HepG2 (cell line): ENCODE data around the gene KRTAP5-4. TPM values are rescaled to one million over a fixed set of nuclear protein-coding genes. Genes with fewer than 3 reads are reported as not detected.
A peak's percentile ranks its signal among the peaks of the same experiment; 100 is the strongest.

Source experiments
- AHDC1 ChIP-seq: sonication (generic); formaldehyde crosslinking; IDR thresholded peaks from 2 replicates; pipeline ENCODE4 v1.5.1; 2020; ENCODE audit warnings: mild to moderate bottlenecking, missing genetic modification reagents, borderline replicate concordance
- DDIT3 ChIP-seq: sonication (generic); formaldehyde crosslinking; IDR thresholded peaks from 2 replicates; pipeline ENCODE4 v1.4.0; 2020; ENCODE audit warnings: mild to moderate bottlenecking, missing genetic modification reagents
- GLI4 ChIP-seq: sonication (generic); formaldehyde crosslinking; IDR thresholded peaks from 2 replicates; pipeline ENCODE4 v1.5.1; 2020; ENCODE audit warnings: missing genetic modification reagents, mild to moderate bottlenecking, moderate library complexity, borderline replicate concordance
- IKZF5 ChIP-seq: IDR thresholded peaks from 2 replicates; pipeline ENCODE4 v1.6.1; 2018; ENCODE audit warnings: missing genetic modification reagents, mild to moderate bottlenecking, missing compliant biosample characterization
- PAF1 ChIP-seq: IDR thresholded peaks from 2 replicates; pipeline ENCODE4 v1.6.1; 2016; ENCODE audit warnings: missing genetic modification reagents, missing compliant biosample characterization
- POLR2AphosphoS5 ChIP-seq: IDR thresholded peaks from 2 replicates; pipeline ENCODE4 v1.6.1; 2012; ENCODE audit warnings: low read depth, low read length
- PRDM15 ChIP-seq: sonication (generic); formaldehyde crosslinking; IDR thresholded peaks from 2 replicates; pipeline ENCODE4 v1.4.0; 2020; ENCODE audit warnings: missing genetic modification reagents
- REL ChIP-seq: sonication (generic); formaldehyde crosslinking; conservative IDR thresholded peaks from 2 replicates; pipeline ENCODE4 v1.8.0; 2022; ENCODE audit warnings: mild to moderate bottlenecking, missing genetic modification reagents, moderate library complexity
- TRIM24 ChIP-seq: sonication (generic); formaldehyde crosslinking; IDR thresholded peaks from 2 replicates; pipeline ENCODE4 v1.8.0; 2022; ENCODE audit warnings: mild to moderate bottlenecking, missing genetic modification reagents
- U2AF2 ChIP-seq: fragments of 200-400 bp; formaldehyde crosslinking; IDR thresholded peaks from 2 replicates; pipeline ENCODE4 v1.6.1; 2017; ENCODE audit warnings: low read depth, mild to moderate bottlenecking, low read length
- ZBTB3 ChIP-seq: sonication (generic); formaldehyde crosslinking; IDR thresholded peaks from 2 replicates; pipeline ENCODE4 v1.4.0; 2020; ENCODE audit warnings: low read depth, mild to moderate bottlenecking, moderate library complexity, missing genetic modification reagents, borderline replicate concordance
- ZFP90 ChIP-seq: sonication (generic); formaldehyde crosslinking; IDR thresholded peaks from 2 replicates; pipeline ENCODE4 v1.8.0; 2022; ENCODE audit warnings: missing genetic modification reagents, mild to moderate bottlenecking, inconsistent platforms, borderline replicate concordance
- ZKSCAN1 ChIP-seq: fragments of 150-350 bp; IDR thresholded peaks from 2 replicates; pipeline ENCODE4 v1.6.1; 2014; ENCODE audit warnings: low read length
- ZMYM3 ChIP-seq: sonication (generic); formaldehyde crosslinking; IDR thresholded peaks from 2 replicates; pipeline ENCODE4 v1.5.1; 2020; ENCODE audit warnings: mild to moderate bottlenecking, missing genetic modification reagents
- ZNF34 ChIP-seq: sonication (generic); formaldehyde crosslinking; IDR thresholded peaks from 2 replicates; pipeline ENCODE4 v1.4.0; 2020; ENCODE audit warnings: mild to moderate bottlenecking, missing genetic modification reagents, borderline replicate concordance
- ZNF430 ChIP-seq: sonication (generic); formaldehyde crosslinking; IDR thresholded peaks from 2 replicates; pipeline ENCODE4 v1.9.0; 2021; ENCODE audit warnings: mild to moderate bottlenecking, missing genetic modification reagents
- ZNF678 ChIP-seq: sonication (generic); formaldehyde crosslinking; IDR thresholded peaks from 2 replicates; pipeline ENCODE4 v1.4.0; 2020; ENCODE audit warnings: mild to moderate bottlenecking, missing genetic modification reagents
- ZNF747 ChIP-seq: sonication (generic); formaldehyde crosslinking; IDR thresholded peaks from 2 replicates; pipeline ENCODE4 v1.8.1; 2023; ENCODE audit warnings: missing genetic modification reagents, mild to moderate bottlenecking, borderline replicate concordance
- polyA plus RNA-seq, 8 experiments: library from polyadenylated mRNA; depleted of rRNA in 3 of 8; stranded (reverse) in 7 of 8; unstranded in 1 of 8; fragments of >200 nt; fragmentation: Illumina TruSeq in 4 of 8; extraction: Trizol in 4 of 8; gene quantifications; 2 replicates each; pipeline versions ENCODE4 v1.2.1 to v1.2.3, GENCODE V29; 2011 to 2016; ENCODE audit warnings: low read depth in 4 of 8, missing spikeins in 1 of 8, mixed read lengths in 1 of 8; ENCODE audit not compliant: insufficient read depth in 1 of 8
- total RNA-seq, 5 experiments: library from RNA; depleted of rRNA; stranded (reverse); fragments of >200 nt; fragmentation: Illumina TruSeq; extraction: Trizol; gene quantifications; 2 replicates each; pipeline ENCODE4 v1.2.3, GENCODE V29; 2016; ENCODE audit warnings: low read depth in 1 of 5

The KRTAP5-4 gene
- total and polyA plus RNA-seq, 2 of the 13 experiments (the other 11 are each of a cell fraction or from before 2014, with no cell fraction given): not detected

DNA sequence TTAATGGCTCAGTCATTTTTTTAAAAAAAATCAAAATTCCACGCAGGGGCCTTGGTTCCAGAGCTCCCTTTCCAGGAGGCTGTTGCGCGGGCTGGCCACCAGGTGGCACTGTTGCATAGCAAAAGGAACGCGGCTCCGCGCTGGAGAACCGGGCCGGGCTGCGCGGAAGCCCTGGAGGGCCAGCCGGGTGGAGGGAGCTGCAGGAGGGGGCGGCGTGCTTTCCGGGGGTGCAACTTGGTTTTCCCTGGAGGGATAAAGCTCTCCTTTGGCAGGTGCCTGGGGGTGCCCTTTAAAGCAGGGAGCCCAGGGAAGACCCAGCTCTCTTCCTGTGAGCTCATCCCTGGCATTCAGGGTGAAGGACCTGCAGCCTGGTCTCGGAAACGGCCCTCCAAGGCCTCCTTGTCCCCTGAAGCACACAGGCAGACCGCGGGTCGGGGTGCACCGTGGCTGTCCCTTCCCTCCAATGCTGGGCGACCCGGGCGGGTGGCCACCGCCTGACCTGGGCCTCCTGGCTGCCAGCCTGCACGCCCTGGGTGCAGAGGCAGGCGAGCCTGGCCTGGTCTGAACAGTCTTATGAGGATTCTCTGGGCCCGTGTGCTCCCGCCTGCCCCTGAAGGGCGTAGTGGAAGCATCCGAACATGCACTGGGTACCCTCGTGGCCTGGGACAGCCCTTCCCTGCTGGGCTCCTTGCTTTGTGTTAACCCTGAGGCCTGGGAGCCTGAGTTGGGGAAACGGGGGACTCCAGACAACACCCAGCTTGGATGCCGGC lies 31.0 kb upstream of the KRTAP5-4 start (continued):
- TF ChIP-seq AHDC1 (CRISPR knock-in tag) (no peak), ZNF34 (CRISPR knock-in tag) (no peak), ZKSCAN1 (no peak), PRDM15 (peak; percentile 84; the same call in 1 of the 2 replicates), TRIM24 (CRISPR knock-in tag) (no peak), ZBTB3 (CRISPR knock-in tag) (no peak), ZNF747 (CRISPR knock-in tag) (no peak), REL (CRISPR knock-in tag) (no peak), GLI4 (CRISPR knock-in tag) (peak; percentile 21; the same call in 1 of the 2 replicates), PAF1 (CRISPR knock-in tag) (no peak), U2AF2 (no peak), POLR2AphosphoS5 (no peak), ZMYM3 (CRISPR knock-in tag) (0 out of 2 replicates have a peak, but pooled peaks have one; percentile 17), ZNF678 (CRISPR knock-in tag) (no peak), ZNF430 (CRISPR knock-in tag) (no peak), IKZF5 (CRISPR knock-in tag) (0 out of 2 replicates have a peak, but pooled peaks have one; percentile 56), ZFP90 (0 out of 2 replicates have a peak, but pooled peaks have one; percentile 49), DDIT3 (CRISPR knock-in tag) (no peak)
